Hematopoietic multipotent progenitor cell treated with erythropoietin and hydrocortisone succinate and interleukin-3 and kit ligand, for 17 days (in vitro differentiated cells): ENCODE results near the gene MSH6.
"Not testable (repeated sequence)": the region's sequence is repeated elsewhere in the genome, so short reads cannot be mapped to it uniquely, and the experiment has no call there.

Source experiments
- DNase-seq: peaks from one replicate; pipeline ENCODE4 v3.0.0-alpha.2; 2015; ENCODE audit warnings: low spot score

MSH6 gene

DNA sequence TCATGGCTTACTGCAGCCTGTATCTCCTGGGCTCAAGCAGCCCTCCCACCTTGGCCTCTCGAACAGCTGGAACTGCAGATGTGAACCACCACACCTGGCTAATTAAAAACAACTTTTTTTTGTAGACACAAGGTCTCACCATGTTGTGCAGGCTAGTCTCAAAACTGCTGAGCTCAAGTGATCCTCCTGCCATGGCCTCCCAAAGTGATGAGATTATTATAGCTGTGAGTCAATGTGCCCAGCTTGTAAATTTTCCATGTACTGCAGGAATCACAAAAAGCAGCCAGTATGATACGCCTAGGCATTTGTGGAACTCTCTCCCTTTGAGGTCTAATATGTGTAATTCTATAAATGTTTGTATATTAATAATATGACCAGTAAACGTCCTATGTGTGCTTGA lies 59.9 kb downstream of the MSH6 start:
- no peak for DNase-seq

DNA sequence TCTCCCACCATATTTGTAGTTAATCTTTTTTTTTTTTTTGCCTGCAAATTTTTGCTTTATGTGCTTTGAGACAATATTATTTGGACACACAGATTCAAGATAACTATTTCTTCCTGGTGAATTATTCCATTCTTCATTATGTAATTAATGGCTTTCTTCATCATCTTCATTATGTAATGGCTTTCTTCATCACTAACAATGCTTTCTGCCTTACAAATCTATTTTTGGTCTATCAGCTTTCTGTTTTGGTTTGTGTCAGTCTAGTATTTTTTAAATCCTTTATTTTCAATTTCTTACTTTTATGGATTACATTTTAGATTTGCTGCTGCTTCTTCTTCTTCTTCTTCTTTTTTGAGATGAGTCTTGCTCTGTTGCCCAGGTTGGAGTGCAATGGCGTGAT lies 60.5 kb downstream of the MSH6 start:
- no peak for DNase-seq

DNA sequence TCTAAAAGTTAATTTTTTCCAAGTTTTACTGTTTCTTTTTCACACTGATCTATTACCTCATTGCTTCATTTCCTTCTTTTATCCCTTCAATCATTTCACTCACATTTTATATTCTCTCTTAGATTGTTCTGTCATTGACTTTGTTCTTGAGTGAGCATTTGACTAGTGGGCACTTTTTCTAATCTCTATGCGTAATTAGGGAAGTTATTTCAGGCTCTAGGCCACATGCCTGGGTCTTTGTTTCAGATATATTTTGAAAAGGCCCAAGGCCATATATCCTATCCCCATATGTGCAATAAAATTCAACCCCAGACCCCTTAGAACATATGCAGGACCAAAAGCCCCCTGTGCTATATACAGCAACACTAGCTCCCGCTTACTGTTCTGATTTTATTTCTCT lies 61.2 kb downstream of the MSH6 start:
- DNase-seq, result no peak

DNA sequence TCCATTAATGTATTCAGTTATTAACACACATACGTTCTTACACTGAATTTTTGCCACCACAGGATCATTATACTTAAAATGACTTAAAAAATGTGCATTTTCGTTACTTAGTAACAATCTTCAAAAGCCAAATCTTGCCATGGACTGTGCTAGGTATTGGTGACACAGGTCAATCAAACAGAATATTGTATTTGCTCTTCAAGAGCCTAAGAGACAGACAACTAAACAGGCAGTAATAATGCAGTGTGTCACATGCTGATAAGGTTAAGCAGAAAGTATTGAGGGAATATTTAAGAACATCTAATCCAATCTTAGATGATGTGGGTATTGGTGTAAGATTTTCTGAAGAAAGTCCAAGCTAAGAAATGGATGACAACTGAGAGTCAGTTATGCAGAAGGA lies 66.4 kb downstream of the MSH6 start:
- no peak for DNase-seq

DNA sequence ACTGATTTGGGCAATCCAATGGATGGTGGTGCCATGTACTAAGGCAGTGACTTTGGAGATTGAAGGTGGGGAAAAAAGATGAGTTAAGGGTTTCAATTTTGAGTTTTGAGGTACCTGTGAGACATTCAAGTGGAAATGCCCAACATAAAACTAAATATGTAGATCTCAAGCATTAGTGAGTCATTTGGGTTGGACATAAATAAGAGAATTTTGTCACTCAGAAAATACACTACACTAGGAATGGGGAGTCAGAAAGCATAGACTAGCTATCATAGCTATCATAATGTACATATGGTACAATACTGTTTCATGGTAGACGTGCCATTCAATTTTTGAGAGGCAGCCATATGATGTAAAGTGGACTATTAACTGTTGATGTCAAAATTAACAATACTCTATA lies 67.3 kb downstream of the MSH6 start:
- no peak for DNase-seq

DNA sequence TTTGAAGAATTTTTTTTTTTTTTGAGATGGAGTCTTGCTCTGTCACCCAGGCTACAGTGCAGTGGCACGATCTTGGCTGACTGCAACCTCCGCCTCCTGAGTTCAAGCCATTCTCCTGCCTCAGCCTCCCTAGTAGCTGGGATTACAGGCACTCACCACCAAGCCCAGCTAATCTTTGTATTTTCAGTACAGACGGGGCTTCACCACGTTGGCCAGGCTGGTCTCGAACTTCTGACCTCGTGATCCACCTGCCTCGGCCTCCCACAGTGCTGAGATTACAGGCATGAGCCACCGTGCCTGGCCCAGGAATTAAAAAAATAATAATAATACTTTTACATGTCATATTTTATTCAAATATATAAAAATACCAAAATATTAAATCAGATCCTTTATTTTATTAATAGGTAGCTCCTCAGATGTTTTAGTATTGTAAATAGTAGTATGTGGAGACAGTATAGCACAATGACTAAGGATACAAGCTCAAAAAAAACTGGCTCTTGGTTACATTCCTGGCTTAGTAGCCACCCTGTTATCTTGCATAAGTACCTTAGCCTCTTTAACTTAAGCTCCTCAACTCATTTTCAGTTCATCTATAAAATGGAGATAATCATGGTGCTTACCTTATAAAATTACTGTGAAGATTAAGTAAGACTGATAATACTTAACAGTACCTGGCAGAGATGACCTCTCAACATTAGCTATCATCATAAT lies 70.3 kb downstream of the MSH6 start:
- DNase-seq, result not testable (repeated sequence)
